GM19240 (cell line): ENCODE results near the gene GABRB3.

Experiments used
- DNase-seq: peaks from one replicate; pipeline ENCODE4 v3.0.0; 2011; ENCODE audit warnings: low spot score; ENCODE audit not compliant: insufficient read length

GABRB3 gene

GRCh38 chr15:26772154-26773066, at the start of gene GABRB3:
Gene GABRB3 (minus strand): TSS chr15:26773066.
- DNase-seq = no peak

GRCh38 chr15:26807517-26808427, 34.9 kb upstream of the GABRB3 start:
- no peak for DNase-seq

- no peak for DNase-seq
These were observed 33.7 kb upstream of the GABRB3 start for GRCh38 chr15:26806574-26806973.

GRCh38 chr15:26806151-26806550, 33.3 kb upstream of the GABRB3 start:
- DNase-seq = no peak

GRCh38 chr15:26805470-26805869, 32.6 kb upstream of the GABRB3 start:
- no peak for DNase-seq

- DNase-seq = no peak
These were observed 31.4 kb upstream of the GABRB3 start for GRCh38 chr15:26804063-26804804.

GRCh38 chr15:26790118-26790517, 17.3 kb upstream of the GABRB3 start:
- DNase-seq = no peak

GRCh38 chr15:26781816-26782215, 8.9 kb upstream of the GABRB3 start:
- DNase-seq = no peak

GRCh38 chr15:26773917-26774316, 1.1 kb upstream of the GABRB3 start:
- no peak for DNase-seq

GRCh38 chr15:26773067-26773877, 406 bp upstream of the GABRB3 start:
- no peak for DNase-seq

GRCh38 chr15:26771578-26772153, 1.2 kb downstream of the GABRB3 start:
- DNase-seq = no peak

- DNase-seq = no peak
These were observed 1.7 kb downstream of the GABRB3 start for GRCh38 chr15:26771168-26771567.

- DNase-seq = no peak
These were observed 5.6 kb downstream of the GABRB3 start for GRCh38 chr15:26767169-26767670.

GRCh38 chr15:26766262-26766661, 6.6 kb downstream of the GABRB3 start:
- no peak for DNase-seq

GRCh38 chr15:26759986-26760385, 12.9 kb downstream of the GABRB3 start:
- no peak for DNase-seq

- no peak for DNase-seq
These were observed 14.8 kb downstream of the GABRB3 start for GRCh38 chr15:26758079-26758478.

- no peak for DNase-seq
These were observed 15.7 kb downstream of the GABRB3 start for GRCh38 chr15:26757141-26757540.

GRCh38 chr15:26744894-26745293, 28.0 kb downstream of the GABRB3 start:
- DNase-seq = no peak

GRCh38 chr15:26739791-26740190, 33.1 kb downstream of the GABRB3 start:
- DNase-seq = no peak

GRCh38 chr15:26738996-26739395, 33.9 kb downstream of the GABRB3 start:
- no peak for DNase-seq
